Measurements from ENCODE around the gene NELFCD. TPM values are rescaled to one million over a fixed set of nuclear protein-coding genes. Genes with fewer than 3 reads are reported as not detected.
A peak's percentile ranks its signal among the peaks of the same experiment; 100 is the strongest.
"Not testable (repeated sequence)": the region's sequence is repeated elsewhere in the genome, so short reads cannot be mapped to it uniquely, and the experiment has no call there.

NELFCD gene
- total RNA-seq, 4 donors from 2014 or later = 96.6 to 129 (median 113) TPM

- H3K4me1 ChIP-seq = no peaks in the 10 kb centered on the region
- H3K36me3 ChIP-seq = no peaks in the 10 kb centered on the region
- H3K4me3 ChIP-seq (replicated peaks in 1 of 3) = no peak overlapping the region
- TF ChIP-seq POLR2A (IDR thresholded peaks at IDR 0.05) (no peak), CTCF (IDR thresholded peaks at IDR 0.05) (no peak)
- no peaks in the 10 kb centered on the region for H3K9me3 ChIP-seq
- H3K27ac ChIP-seq = no peak overlapping the region
- no peaks in the 10 kb centered on the region for H3K27me3 ChIP-seq
- DNase-seq = no peak
- intact Hi-C loops (cut with DNase I) = no loop called here
Measured at GRCh38 chr20:58953050-58953449, 28.0 kb upstream of the NELFCD start.

GRCh38 chr20:58956078-58956477, 25.0 kb upstream of the NELFCD start:
- 85 to 86% methylated on average over 8 of the region's 8 CpGs for WGBS, 2 donors
- no peaks in the 10 kb centered on the region for H3K9me3 ChIP-seq
- H3K27ac ChIP-seq = no peak overlapping the region
- no peaks in the 10 kb centered on the region for H3K36me3 ChIP-seq
- intact Hi-C loops (cut with DNase I) = no loop called here
- no peak for DNase-seq
- H3K4me1 ChIP-seq = no peaks in the 10 kb centered on the region
- no peak overlapping the region for H3K4me3 ChIP-seq (replicated peaks in 1 of 3)
- TF ChIP-seq CTCF (IDR thresholded peaks at IDR 0.05) (no peak), POLR2A (IDR thresholded peaks at IDR 0.05) (no peak)
- H3K27me3 ChIP-seq = no peaks in the 10 kb centered on the region

- intact Hi-C loops (cut with DNase I) = no loop called here
- Histone ChIP-seq H3K4me3 (replicated peaks in 1 of 3) (no peak overlapping the region), H3K36me3 (no peaks in the 10 kb centered on the region), H3K27ac (no peak overlapping the region), H3K9me3 (no peaks in the 10 kb centered on the region), H3K4me1 (peaks cover 0 to 4% of the 10 kb centered on the region in 2 donors), H3K27me3 (no peaks in the 10 kb centered on the region)
- DNase-seq = no peak
- no peak for TF ChIP-seq POLR2A (IDR thresholded peaks at IDR 0.05)
- TF ChIP-seq CTCF (IDR thresholded peaks at IDR 0.05) = no peak
- 80 to 87% methylated on average over 6 of the region's 6 CpGs for WGBS, 2 donors
Measured at GRCh38 chr20:58959652-58960051, 21.4 kb upstream of the NELFCD start.

- Histone ChIP-seq H3K36me3 (no peaks in the 10 kb centered on the region), H3K4me3 (replicated peaks in 1 of 3) (no peak overlapping the region), H3K27ac (no peak overlapping the region), H3K27me3 (no peaks in the 10 kb centered on the region), H3K9me3 (no peaks in the 10 kb centered on the region), H3K4me1 (peaks cover 4 to 6% of the 10 kb centered on the region in 2 donors)
- intact Hi-C loops (cut with DNase I) = no loop called here
- TF ChIP-seq POLR2A (IDR thresholded peaks at IDR 0.05) = no peak
- TF ChIP-seq CTCF (IDR thresholded peaks at IDR 0.05) = no peak
- DNase-seq = no peak
- 64 to 80% methylated on average over 8 of the region's 8 CpGs for WGBS, 2 donors
Measured at GRCh38 chr20:58963060-58963584, 17.9 kb upstream of the NELFCD start.

GRCh38 chr20:58963922-58964321, 17.1 kb upstream of the NELFCD start:
- peak overlapping the region in 1 of 3 donors; percentile 37 for H3K27ac ChIP-seq
- H3K9me3 ChIP-seq; H3K4me1 ChIP-seq; H3K27me3 ChIP-seq; intact Hi-C loops (cut with DNase I); H3K36me3 ChIP-seq; H3K4me3 ChIP-seq (replicated peaks in 1 of 3); DNase-seq: not testable (repeated sequence)
- WGBS, 2 donors = 83 to 84% methylated on average over 5 of the region's 5 CpGs

Data from thyroid gland (tissue), 4 donors.